ENCODE measurements around the gene E2F3.

The E2F3 gene

GRCh38 chr6:20401205-20402091, at the start of gene E2F3:
E2F3 (plus strand) TSS chr6:20401879; CDS start chr6:20402233, 354 bp downstream.
- peak; percentile 100 for DNase-seq

- no peak for DNase-seq
Observed at GRCh38 chr6:20352346-20352745, 49.3 kb upstream of the E2F3 start.

- no peak for DNase-seq
Observed at GRCh38 chr6:20353134-20353533, 48.5 kb upstream of the E2F3 start.

GRCh38 chr6:20354366-20354765, 47.3 kb upstream of the E2F3 start:
- no peak for DNase-seq

GRCh38 chr6:20360471-20361119, 41.1 kb upstream of the E2F3 start:
- DNase-seq: no peak

DNA sequence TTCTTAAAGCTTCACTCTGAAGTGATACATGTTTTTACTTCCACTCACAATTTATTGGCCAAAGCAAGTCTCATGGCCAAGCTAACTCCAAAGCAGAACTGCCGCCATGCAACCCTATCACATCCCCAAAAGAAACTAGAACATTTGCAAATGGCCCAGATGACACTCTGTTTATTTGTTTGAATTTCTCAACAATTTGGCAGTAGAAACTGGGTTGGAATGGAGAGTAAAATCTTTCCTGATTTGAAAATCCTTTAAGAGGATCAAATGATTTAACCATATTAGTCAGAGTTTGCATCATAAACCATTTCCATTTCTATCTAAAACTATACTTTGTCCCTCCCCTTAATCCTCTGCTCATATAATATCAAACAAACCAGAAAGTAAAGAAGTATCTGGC, 39.1 kb upstream of the E2F3 start:
- no peak for DNase-seq

DNA sequence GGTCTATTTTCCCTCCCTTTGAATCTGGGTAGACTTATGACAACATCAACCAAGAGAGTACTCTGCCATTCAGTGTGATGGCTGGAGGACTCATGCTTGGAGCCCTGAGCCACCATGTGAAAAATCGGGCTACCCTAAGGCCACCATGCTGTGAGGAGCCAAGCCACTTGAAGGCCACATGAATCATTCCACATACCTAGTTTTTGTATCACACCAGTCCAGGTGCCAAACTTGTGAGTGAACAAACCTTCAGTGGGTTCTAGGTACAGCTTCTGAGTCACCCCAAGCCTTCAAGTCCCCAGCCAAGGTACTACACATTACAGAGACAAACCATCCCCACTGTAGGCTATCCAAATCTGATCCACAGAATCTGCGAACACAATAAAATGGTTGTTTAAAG, 37.4 kb upstream of the E2F3 start:
- no peak for DNase-seq

DNA sequence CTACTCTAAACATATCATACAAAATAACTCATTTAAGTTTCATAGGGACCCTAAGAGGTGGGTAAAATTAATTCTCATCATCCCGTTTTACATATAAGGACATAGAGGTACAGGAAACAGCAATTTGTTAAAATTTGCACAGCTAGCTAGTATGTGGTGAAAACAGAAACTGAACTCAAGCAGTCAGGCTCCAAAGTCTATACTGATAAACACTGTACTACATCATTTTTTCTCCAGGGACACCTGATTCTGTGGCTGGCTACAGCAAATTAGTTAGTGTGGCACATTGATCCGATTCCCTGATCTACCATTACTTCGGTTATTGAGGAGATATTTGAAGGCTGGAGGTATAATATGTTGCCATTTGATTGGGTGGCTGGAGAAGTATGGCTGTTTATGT, 36.2 kb upstream of the E2F3 start:
- no peak for DNase-seq

DNA sequence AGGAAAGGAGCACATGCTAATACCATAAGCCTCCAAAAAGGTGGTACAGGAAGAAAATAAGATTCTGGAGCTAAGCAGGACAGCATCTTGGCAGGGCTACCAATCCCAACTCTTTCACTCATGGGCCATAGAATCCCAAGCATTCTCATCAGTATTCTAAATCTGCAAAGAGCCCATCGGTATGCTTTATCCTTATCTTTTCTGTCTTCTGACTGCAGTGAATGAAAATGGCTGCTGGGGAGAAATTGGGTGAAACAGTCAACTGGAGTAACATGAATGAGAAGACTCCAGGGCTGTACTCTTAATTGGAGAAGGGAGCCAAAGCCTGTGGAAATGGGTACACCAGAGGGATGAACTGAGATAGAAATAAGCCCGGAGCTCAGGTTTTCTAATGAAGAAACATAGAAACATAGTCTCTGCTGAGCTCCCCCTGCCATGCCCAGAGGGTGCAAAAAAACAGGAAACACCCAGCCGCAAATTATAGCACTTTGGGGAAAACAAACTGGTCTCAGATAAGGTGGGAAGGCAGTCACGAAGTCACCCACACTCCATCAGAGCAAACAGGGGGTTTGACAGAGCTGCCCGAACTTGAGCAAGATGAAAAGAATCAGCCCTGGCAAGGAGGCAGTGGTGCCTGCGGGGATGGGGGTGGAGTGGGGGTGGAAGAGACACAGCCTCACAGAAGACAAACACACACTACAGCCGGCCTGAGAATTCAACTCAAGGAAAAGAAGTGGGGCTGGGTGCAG, 35.4 kb upstream of the E2F3 start:
- peak; percentile 26 for DNase-seq

- no peak for DNase-seq
Observed at GRCh38 chr6:20367743-20368485, 33.8 kb upstream of the E2F3 start.

DNA sequence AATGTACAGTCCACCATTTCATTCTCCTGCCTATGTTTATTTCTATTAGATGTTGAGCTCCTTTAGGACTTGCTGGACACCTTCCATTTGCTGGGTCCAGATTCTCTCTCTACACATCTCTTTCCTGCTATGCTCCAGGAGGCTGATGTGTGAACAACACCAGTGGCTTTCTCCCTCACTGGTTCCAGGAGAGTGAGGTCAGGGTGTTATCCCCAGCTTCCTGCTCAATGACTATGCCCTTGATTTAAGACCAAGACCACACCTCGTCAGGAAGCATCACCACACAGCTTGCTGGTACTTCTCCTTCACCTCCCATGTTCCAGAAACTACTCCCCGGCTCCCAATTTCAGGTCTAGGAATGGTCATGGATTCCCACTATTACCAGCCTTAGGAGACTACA, 31.3 kb upstream of the E2F3 start:
- no peak for DNase-seq

- DNase-seq: no peak
Observed at GRCh38 chr6:20370801-20371200, 30.9 kb upstream of the E2F3 start.

- no peak for DNase-seq
Observed at GRCh38 chr6:20375436-20375835, 26.2 kb upstream of the E2F3 start.

GRCh38 chr6:20377623-20378265, 23.9 kb upstream of the E2F3 start:
- DNase-seq: peak; percentile 41

- DNase-seq: no peak
Observed at GRCh38 chr6:20379231-20379630, 22.4 kb upstream of the E2F3 start.

GRCh38 chr6:20386218-20386617, 15.5 kb upstream of the E2F3 start:
- DNase-seq: no peak

DNA sequence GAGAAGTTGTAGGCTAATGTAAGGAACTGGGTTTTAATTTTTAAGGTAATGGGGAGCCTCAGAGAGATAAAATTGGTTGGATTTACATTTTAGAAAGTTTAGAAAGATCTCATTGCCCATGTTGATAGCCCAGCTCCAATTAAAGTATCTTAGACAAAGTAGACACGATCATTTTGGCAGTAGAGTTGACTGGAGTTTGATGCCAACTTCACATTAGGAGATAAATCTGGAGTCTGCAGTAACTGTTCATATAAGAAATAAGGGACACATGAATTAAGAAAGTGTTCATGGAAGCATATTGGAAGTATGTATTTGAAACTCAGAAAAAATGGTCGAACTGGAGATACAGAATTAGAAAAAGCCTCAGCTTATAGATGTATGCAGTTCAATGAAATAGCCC, 12.6 kb upstream of the E2F3 start:
- no peak for DNase-seq

DNA sequence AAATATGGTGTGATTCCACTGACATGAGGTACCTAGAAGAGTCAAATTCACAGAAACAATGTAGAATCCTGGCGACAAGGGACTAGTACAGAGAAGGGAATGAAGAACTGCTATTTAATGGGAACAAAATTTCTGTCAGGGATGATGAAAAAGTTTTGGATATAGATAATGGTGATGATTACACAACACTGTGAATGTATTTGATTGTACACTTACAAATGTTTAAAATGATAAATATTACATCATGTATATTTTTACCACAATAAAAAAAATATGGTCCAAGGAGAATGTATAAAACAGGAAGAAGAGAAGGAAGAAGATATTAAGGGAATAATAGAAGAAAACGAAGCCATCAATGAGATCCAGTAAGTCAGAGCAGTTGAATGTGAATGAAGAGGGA, 8.4 kb upstream of the E2F3 start:
- DNase-seq: no peak

- DNase-seq: peak; percentile 75
Observed at GRCh38 chr6:20399518-20399917, 2.2 kb upstream of the E2F3 start.

- peak; percentile 70 for DNase-seq
Observed at GRCh38 chr6:20400456-20401204, 1.0 kb upstream of the E2F3 start.

DNA sequence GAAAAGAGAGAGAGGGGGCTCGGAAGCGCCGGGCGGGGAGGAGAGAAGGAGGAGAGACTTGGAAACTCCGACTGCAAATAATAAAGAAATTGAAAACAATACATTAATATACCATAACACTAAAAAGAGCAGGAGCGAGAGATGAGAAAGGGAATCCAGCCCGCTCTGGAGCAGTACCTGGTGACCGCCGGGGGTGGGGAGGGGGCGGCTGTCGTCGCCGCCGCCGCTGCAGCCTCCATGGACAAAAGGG, 338 bp downstream of the E2F3 start:
- no peak for DNase-seq
